Liver (tissue), 3 donors: Measurements from ENCODE around the gene DNAH8.
A peak's percentile ranks its signal among the peaks of the same experiment; 100 is the strongest.

Experiments used
- CTCF ChIP-seq: fragments of 150-350 bp; IDR thresholded peaks from 2 replicates; pipeline ENCODE4 v1.5.1; 2017; ENCODE audit warnings: improper control_type of control experiment, low read depth, low read length; ENCODE audit not compliant: missing input control
- RAD21 ChIP-seq, 2 donors: IDR thresholded peaks; 2 replicates each; pipeline ENCODE4 v1.6.1; 2016; ENCODE audit warnings: antibody characterized with exemption in 2 of 2, mild to moderate bottlenecking in 2 of 2
- donor health status: healthy.
- donor health status: healthy.

GRCh38 chr6:38720295-38720694 lies 5.2 kb downstream of the DNAH8 start:
- TF ChIP-seq RAD21 (IDR thresholded peaks at IDR 0.05) = peak; percentile 57 to 69
- TF ChIP-seq CTCF = peak; percentile 11
